G401.6 (cell line): ENCODE data around the gene HDAC10.

Experiments
- FAIRE-seq: peaks from 2 replicates; lab custom pipeline; 2012; peaks lifted over from hg19 to GRCh38; lab: Jason Lieb, UNC

The HDAC10 gene

DNA sequence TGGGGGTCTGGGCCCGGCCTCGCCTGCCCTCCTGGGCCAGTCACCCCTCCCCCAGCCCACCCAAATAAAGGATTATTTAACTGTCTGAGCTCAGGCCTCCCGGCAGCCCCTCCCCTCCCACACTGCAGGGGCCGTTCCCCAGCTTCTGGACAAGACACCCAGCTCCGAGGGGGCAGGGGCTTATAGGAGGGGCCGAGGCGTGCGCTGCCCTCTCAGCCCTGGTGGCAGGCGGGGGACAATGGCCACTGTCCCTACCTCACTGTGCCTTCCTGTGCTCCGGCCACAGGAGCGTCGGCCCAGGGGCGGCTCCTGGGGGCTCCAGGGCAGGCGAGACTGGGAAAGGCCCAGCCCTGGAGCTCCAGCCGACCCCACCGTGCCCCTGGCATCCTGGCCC is 52.4 kb downstream of the HDAC10 start:
- no peak for FAIRE-seq

DNA sequence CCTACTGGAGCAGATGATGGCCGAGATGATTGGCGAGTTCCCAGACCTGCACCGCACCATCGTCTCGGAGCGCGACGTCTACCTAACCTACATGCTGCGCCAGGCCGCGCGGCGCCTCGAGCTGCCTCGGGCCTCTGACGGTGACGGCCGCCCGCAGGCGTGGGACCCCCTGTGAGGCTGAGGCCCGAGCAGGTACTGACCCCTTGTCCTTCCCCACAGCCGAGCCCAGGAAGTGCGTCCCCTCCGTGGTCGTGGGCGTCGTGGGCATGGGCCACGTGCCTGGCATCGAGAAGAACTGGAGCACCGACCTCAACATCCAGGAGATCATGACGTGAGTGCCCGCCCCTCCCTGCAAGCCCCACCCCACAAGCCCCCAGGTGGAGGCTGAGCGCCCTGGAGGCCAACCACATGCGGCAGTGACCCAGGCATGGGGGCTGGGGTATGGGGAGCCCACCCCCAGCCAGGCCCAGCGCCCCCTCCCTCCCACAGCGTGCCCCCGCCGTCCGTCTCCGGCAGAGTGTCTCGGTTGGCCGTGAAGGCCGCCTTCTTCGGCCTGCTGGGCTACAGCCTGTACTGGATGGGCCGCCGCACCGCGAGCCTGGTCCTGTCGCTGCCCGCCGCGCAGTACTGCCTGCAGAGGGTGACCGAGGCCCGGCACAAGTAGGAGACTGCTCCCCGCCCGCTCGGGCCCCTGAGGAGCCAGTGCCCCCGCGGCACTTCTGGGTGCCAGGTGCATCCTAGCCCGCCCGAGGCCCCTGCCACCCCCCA is 53.0 kb downstream of the HDAC10 start:
- no peak for FAIRE-seq

DNA sequence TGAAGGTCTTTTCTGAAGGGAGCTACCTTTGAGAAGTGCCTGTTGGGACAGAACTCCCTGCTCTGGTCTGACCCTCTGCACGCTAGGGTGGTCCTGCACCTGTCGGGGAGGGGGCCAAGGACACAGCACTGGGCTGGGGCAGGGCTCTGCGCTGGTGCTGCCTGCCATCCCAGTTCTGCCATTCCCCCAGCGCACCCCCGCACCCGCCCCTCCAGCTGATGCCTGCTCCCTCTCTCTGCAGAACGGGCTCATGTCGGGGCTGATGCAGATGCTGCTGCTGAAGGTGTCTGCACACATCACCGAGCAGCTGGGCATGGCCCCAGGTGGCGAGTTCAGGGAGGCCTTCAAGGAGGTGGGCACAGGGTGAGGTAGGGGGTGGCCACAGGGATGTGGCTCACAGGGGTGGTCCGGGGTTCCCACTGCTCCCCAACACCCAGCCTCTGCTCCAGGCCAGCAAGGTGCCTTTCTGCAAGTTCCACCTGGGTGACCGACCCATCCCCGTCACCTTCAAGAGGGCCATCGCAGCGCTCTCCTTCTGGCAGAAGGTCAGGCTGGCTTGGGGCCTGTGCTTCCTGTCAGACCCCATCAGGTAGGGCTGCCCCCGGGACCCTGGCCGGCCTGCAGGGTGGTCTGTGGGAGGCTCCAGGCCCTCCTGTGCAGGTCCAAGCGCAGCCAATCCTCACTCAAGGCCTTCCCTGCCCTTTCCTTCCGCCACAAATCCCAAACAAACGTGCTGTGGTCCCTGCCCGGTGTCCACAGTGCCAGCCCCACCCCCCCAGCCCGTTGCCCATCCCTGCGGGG is 53.9 kb downstream of the HDAC10 start:
- no peak for FAIRE-seq

DNA sequence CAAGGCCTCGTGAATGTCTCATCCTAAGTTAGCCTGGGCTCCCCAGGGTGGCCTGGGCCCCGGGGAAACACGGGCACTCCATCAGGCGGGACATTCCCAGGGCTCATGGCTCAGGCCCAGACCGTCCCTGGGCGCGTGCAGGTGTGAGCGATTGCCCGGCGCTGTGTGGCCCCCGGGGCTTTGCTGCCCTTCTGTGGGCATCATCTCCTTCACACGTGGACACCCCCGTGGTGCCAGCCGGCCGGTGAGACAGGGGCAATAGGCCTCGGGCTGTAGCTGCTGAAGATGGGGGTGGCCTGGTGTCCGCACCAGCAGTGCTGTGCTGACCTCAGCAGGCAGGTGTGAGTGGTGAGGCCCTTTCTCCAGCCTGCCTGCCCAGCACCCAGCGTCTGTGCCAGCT is 54.8 kb downstream of the HDAC10 start:
- no peak for FAIRE-seq
